CD1c-positive myeloid dendritic cell (primary cell): Measurements from ENCODE around the gene SGCG.

ENCODE experiments used
- DNase-seq: peaks from one replicate; pipeline ENCODE4 v3.0.0-alpha.2; 2016; ENCODE audit errors: extremely low spot score

SGCG gene

DNA sequence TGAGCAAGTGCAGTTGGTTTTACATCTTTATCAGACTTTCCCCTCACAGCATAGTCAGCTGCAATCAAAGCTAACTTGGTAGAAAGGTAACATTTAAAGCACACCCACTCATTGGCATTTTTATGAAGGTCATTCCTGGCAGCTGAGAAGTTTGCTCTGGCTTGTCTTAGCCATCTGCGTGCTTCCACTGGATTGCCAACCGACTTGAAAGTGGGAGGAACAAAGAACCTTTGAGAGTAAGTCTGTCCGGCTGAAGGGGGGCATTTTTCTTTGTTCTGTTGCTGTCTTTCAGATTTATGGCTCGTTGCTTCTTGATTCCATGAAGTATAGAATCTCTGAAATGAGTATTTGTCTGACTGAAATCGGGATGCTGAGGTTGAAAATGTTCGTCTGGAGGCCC is 149.6 kb downstream of the SGCG start:
- DNase-seq: no peak

DNA sequence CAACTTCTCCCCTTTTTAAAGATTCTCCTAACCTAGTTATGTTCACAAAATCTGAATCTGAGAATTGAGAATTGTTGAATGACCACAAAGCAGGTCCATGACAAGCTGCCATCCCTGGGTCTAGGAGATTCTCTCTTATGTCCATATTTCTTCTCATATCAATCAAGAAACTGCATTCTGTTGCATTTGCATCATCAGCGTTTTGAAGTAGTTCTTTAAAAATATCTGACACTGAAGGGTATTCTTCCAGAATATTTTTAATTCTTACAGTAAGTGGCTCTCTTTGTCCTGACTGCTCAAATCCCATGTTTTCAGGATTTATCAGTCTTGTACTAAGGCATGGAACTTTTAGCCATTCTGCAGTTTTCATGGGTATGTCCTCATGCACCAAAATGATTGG is 158.4 kb downstream of the SGCG start:
- no peak for DNase-seq

DNA sequence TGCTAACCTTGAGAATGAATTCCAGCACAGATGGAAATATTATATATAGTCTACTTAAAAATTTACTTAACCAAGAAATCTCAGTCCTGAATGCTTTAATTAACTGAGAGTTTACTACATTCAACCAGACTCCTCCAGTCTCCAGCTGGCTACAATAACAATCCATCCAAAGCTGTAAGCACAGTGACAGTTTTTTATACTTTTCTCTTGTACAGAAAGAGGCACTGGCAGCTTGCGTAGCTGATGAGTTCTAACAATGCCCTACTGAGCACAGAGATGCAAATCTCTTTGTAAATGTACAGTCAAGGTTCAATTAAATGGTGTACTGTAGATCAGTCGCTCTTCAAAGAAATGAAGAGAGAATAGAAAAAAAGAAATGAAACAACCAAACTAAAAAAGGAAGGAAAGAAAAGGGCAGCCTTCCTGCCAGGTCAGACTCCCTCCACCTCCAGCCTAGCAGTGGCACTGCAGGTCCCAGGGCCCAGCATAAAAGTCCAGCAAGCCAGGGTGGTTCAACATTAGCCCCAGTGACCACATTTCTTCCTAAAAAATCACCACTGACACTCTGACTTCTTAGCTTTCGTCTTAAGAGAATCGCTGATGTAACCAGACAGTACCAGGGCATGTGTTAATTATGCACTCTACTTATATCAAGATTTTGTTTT is 164.3 kb downstream of the SGCG start:
- no peak for DNase-seq

GRCh38 chr13:23347601-23348000 is 166.8 kb downstream of the SGCG start:
- DNase-seq: no peak

DNA sequence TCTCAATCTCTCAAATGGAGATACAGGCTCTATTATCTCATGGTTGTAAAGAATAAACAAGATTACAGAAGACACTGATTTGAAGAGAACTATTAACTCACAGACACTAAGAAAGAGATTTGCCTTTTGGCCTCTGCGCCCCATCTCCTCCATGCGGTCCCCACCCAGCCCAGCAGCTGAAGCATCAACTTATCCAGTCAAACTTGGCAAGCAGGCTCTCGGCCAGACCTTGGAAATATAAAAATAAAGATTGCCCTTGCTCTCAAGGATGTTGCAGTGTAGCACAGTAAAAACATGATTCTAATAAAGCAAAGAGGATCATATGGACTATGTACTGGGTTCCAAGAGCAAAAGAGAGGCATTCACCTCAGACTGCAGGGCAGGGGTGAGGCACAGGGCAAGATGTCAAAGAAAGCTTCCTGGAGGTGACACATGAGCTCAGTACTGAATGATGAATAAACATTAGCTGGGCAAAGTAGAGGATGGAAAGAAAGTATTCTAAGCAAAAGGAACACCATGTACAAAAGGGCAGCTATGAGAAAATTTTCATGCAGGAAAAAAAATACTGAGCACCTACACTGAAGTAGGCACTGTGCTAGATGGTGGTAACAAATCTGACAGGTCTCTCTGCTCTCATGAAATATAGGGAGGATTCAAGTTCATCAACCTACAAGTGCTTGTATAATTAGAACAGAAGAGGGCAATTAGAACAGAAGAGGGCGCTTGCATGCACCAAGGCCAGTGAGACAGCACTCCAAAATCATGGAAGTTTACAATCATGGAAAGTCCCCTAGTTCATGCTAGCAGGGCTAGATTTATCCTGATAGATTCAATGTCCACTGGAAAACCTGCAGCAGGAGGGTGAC is 167.7 kb downstream of the SGCG start:
- no peak for DNase-seq

- DNase-seq: no peak
These were observed 168.6 kb downstream of the SGCG start for GRCh38 chr13:23349161-23349897.

GRCh38 chr13:23350009-23350408 is 169.2 kb downstream of the SGCG start:
- no peak for DNase-seq

DNA sequence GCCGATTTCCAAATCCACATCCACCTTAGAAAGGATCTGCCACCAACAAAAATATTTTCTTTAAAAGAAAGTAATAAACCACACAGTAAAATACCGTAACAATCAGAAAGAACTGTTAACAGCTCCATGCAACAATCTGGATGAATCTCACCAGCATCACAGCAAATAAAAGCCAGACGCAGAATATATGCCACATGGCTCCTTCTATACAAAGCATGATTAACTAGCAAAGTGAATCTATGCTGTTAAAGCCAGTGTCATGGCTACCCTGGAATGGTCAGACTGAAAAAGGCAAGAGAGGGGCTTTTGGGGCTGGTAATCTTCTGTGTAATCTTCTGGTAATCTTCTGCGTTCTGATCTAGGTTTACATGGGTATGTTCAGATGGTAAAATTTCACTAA is 171.4 kb downstream of the SGCG start:
- no peak for DNase-seq

DNA sequence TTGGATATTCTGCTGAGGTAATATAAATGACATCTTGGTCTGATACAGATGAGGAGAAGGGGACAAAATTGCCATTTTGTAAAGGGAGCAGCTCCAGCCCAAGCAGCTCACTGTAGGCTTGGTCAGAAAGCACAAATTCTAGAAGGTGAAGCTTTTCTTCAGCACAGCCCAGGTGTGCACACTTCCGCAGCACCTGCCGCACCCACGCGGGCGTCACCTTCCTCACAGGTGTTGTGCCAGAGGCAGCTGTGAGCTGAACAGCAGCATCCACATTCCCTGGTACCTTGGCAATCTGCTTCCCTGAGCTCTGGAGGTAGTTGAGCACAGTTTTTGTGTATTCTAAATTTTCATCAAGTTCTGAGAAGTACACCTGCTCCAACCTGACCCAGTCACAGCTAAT is 173.7 kb downstream of the SGCG start:
- no peak for DNase-seq

- no peak for DNase-seq
These were observed 175.6 kb downstream of the SGCG start for GRCh38 chr13:23356368-23356767.

DNA sequence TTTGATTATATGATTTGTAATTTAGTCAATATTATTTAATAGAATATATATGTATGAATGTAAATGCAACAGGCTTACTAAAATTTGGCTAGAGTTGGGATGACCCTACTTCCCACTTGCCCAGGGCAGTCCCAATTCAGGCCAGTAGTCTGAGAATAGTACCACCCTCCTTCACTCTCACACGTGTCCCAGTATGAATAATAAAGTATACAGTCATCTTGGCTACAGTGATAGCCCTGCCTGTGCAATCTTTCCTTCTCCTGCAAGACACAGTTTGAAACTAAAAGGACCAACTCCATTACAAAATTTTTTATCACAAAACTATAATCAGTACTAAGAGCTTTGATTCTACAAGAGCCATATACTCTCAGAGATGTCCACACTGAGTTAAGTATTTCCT is 176.6 kb downstream of the SGCG start:
- DNase-seq: no peak

- no peak for DNase-seq
These were observed 179.1 kb downstream of the SGCG start for GRCh38 chr13:23359882-23360281.

- DNase-seq: no peak
These were observed 184.9 kb downstream of the SGCG start for GRCh38 chr13:23365652-23366051.

DNA sequence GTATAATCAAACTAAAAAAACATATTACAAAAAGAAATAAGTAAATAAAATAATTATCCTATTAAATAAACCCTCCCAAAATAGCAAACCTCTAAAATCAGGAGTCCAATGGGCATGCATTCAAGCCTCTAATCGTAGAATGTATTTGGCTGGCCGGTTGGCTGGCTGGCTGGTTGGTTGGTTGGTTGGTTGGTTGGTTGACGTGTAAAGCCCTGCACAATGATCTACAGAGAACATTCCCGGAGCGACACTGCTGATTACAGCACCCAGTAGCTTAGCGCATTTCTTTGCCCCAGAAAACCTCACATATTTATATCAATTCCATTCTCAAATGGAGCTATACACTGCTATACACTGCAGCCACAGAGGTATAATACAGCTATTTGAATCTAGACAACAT is 187.1 kb downstream of the SGCG start:
- no peak for DNase-seq

GRCh38 chr13:23372264-23372906 is 191.6 kb downstream of the SGCG start:
- peak; percentile 70 for DNase-seq
